Measurements from ENCODE around the gene TRIAP1. TPM values are rescaled to one million over a fixed set of nuclear protein-coding genes. Genes with fewer than 3 reads are reported as not detected.

The TRIAP1 gene
- total and polyA plus RNA-seq, 8 donors = 21.9 to 42.4 (median 36.2) TPM

GRCh38 chr12:120439646-120440247 is 6.4 kb downstream of the TRIAP1 start:
- Histone ChIP-seq H3K4me1 (peaks cover 11 to 29% of the 10 kb centered on the region in 2 donors), H3K4me3 (peak overlapping the region in 1 of 2 donors; percentile 90), H3K9me3 (no peaks in the 10 kb centered on the region), H3K36me3 (peaks cover 0 to 48% of the 10 kb centered on the region in 2 donors), H3K27me3 (no peaks in the 10 kb centered on the region), H3K27ac (no peak overlapping the region)
- TF ChIP-seq CTCF (IDR thresholded peaks at IDR 0.05) = peak; percentile 31 to 48
- intact Hi-C loops (cut with DNase I) = loop anchor here in 1 of 2 donors (10.0 kb wide), 1 partner anchor 85 kb away; no protein-coding TSS in a partner anchor
- ATAC-seq (peak; percentile 50), DNase-seq (peak in 3 of 4 donors; percentile 31 to 52 (median 36))

DNA sequence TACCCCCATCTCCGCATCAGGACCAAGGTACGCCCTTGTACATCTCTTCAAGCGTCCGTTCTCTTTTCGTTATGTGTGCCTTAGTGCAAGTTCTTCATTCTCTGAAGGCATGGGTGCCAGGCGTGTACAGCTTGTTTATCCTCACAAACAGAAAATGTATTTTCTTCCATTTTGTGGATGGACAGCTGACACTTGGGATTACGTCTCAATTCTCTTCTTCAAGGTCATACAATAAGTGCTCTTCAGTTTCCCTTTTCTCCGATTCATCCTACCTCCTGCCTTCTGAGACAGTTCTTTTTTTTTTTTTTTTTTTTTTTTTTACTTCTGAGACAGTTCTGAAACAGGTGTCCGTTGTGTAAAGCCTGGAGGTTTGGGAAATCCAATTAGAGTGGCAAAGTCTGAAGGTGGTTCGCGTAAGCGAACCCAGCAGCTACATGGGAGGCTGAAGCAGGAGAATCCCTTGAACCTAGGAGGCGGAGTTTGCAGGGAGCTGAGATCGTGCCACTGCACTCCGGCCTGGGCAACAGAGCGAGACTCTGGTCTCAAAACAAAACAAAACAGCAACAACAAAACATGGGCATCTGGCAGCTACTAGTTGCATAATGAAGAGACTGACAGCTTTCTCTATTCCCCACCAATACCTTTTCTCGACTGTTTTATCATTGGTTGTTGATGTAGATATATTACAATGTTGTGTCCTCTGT is 7.5 kb downstream of the TRIAP1 start:
- peak; percentile 2 for ATAC-seq

GRCh38 chr12:120437735-120438494 is 8.3 kb downstream of the TRIAP1 start, which contains the start of gene COX6A1:
TSS of gene COX6A1 (plus strand) at chr12:120438113. CDS start at chr12:120438127, 14 bp downstream.
- ATAC-seq (peak; percentile 99), DNase-seq (peak; percentile 87 to 98 (median 96))
- H3K27me3 ChIP-seq = peaks cover 0 to 9% of the 10 kb centered on the region in 2 donors
- no peaks in the 10 kb centered on the region for H3K9me3 ChIP-seq
- peak within 1 kb of the TSS; percentile 69 to 85 for H3K27ac ChIP-seq
- TF ChIP-seq CTCF (IDR thresholded peaks at IDR 0.05) = peak in 1 of 2 donors; percentile 23
- peaks cover 11 to 24% of the 10 kb centered on the region in 2 donors for H3K4me1 ChIP-seq
- peak within 1 kb of the TSS; percentile 74 to 90 for H3K4me3 ChIP-seq
- intact Hi-C loops (cut with DNase I) = loop anchor here in 1 of 2 donors (10.0 kb wide), 1 partner anchor 83 kb away; no protein-coding TSS in a partner anchor
- peaks cover 0 to 29% of the 10 kb centered on the region in 2 donors for H3K36me3 ChIP-seq

More for the DNA sequence above, 7.5 kb downstream of the TRIAP1 start:
- intact Hi-C loops (cut with DNase I) = loop anchor here in 1 of 2 donors (10.0 kb wide), 1 partner anchor 84 kb away; no protein-coding TSS in a partner anchor
- Histone ChIP-seq H3K4me3 (peak overlapping the region; percentile 74 to 90), H3K4me1 (peaks cover 11 to 24% of the 10 kb centered on the region in 2 donors), H3K36me3 (peaks cover 0 to 37% of the 10 kb centered on the region in 2 donors), H3K27ac (peak overlapping the region in 1 of 2 donors; percentile 85), H3K9me3 (no peaks in the 10 kb centered on the region), H3K27me3 (peaks cover 0 to 2% of the 10 kb centered on the region in 2 donors)
- no peak for TF ChIP-seq CTCF (IDR thresholded peaks at IDR 0.05)
- DNase-seq = no peak

GRCh38 chr12:120432772-120433525 is 13.2 kb downstream of the TRIAP1 start:
- Histone ChIP-seq H3K9me3 (no peaks in the 10 kb centered on the region), H3K36me3 (no peaks in the 10 kb centered on the region), H3K4me1 (peaks cover 0 to 5% of the 10 kb centered on the region in 2 donors), H3K27me3 (peaks cover 0 to 14% of the 10 kb centered on the region in 2 donors), H3K4me3 (no peak overlapping the region), H3K27ac (no peak overlapping the region)
- TF ChIP-seq CTCF (IDR thresholded peaks at IDR 0.05) = no peak
- intact Hi-C loops (cut with DNase I) = loop anchor here (5.0 to 10.0 kb wide), 2 partner anchors 76 to 78 kb away; no protein-coding TSS in a partner anchor
- no peak for DNase-seq
- ATAC-seq = no peak
